H9 (cell line): Measurements from ENCODE around the gene NOTCH1. TPM values are rescaled to one million over a fixed set of nuclear protein-coding genes. Genes with fewer than 3 reads are reported as not detected.

Experiments used
- DNase-seq: peaks from one replicate; pipeline ENCODE4 v3.0.0-alpha.2; 2017
- H2AFZ ChIP-seq: one replicate; pipeline ENCODE4 v1.6.1; 2013; ENCODE audit warnings: mild to moderate bottlenecking, low read length, control low read depth, moderate library complexity
- H2AK5ac ChIP-seq: 2 replicates; pipeline ENCODE4 v1.6.1; 2013; ENCODE audit warnings: low read length, control low read depth, mixed read lengths; ENCODE audit not compliant: insufficient read length
- H2BK120ac ChIP-seq: one replicate; pipeline ENCODE4 v1.6.1; 2013; ENCODE audit warnings: low read depth, mild to moderate bottlenecking, low read length, control low read depth, inconsistent platforms; ENCODE audit not compliant: poor library complexity, severe bottlenecking
- H2BK12ac ChIP-seq: 2 replicates; pipeline ENCODE4 v1.6.1; 2013; ENCODE audit warnings: low read length, control low read depth, mixed read lengths, low read depth; ENCODE audit not compliant: insufficient read length
- H2BK15ac ChIP-seq: 2 replicates; pipeline ENCODE4 v1.6.1; 2013; ENCODE audit warnings: low read depth, low read length, control low read depth
- H2BK20ac ChIP-seq: one replicate; pipeline ENCODE4 v1.6.1; 2013; ENCODE audit warnings: low read depth, mild to moderate bottlenecking, low read length, control low read depth, inconsistent platforms; ENCODE audit not compliant: poor library complexity, severe bottlenecking
- H2BK5ac ChIP-seq: 2 replicates; pipeline ENCODE4 v1.6.1; 2013; ENCODE audit warnings: low read length, control low read depth, mixed read lengths; ENCODE audit not compliant: insufficient read length
- H3K14ac ChIP-seq: 2 replicates; pipeline ENCODE4 v1.6.1; 2013; ENCODE audit warnings: low read length, control low read depth; ENCODE audit not compliant: insufficient read depth
- H3K18ac ChIP-seq: 2 replicates; pipeline ENCODE4 v1.6.1; 2013; ENCODE audit warnings: low read depth, mild to moderate bottlenecking, mixed read lengths, low read length, control low read depth; ENCODE audit not compliant: insufficient read length
- H3K23ac ChIP-seq: 2 replicates; pipeline ENCODE4 v1.6.1; 2013; ENCODE audit warnings: low read length, control low read depth, mixed read lengths, low read depth; ENCODE audit not compliant: insufficient read length
- H3K23me2 ChIP-seq: 2 replicates; pipeline ENCODE4 v1.6.1; 2013; ENCODE audit warnings: low read depth, mild to moderate bottlenecking, mixed read lengths, low read length, control low read depth; ENCODE audit not compliant: insufficient read length, poor library complexity, severe bottlenecking
- H3K27ac ChIP-seq: 2 replicates; pipeline ENCODE4 v1.5.1; 2013; ENCODE audit warnings: low read length, control low read depth, mixed read lengths, low read depth; ENCODE audit not compliant: insufficient read length
- H3K27me3 ChIP-seq: 2 replicates; pipeline ENCODE4 v1.6.1; 2013; ENCODE audit warnings: low read length, control low read depth, inconsistent platforms; ENCODE audit not compliant: insufficient read depth
- H3K4ac ChIP-seq: 2 replicates; pipeline ENCODE4 v1.6.1; 2013; ENCODE audit warnings: low read depth, mild to moderate bottlenecking, control low read depth, inconsistent platforms, low read length, moderate library complexity
- H3K4me1 ChIP-seq: 2 replicates; pipeline ENCODE4 v1.6.1; 2013; ENCODE audit warnings: low read length, control low read depth, inconsistent platforms; ENCODE audit not compliant: insufficient read depth
- H3K4me2 ChIP-seq: 2 replicates; pipeline ENCODE4 v1.6.1; 2013; ENCODE audit warnings: low read length, control low read depth, mixed read lengths; ENCODE audit not compliant: insufficient read length, insufficient read depth
- H3K56ac ChIP-seq: 2 replicates; pipeline ENCODE4 v1.6.1; 2013; ENCODE audit warnings: low read depth, mild to moderate bottlenecking, mixed read lengths, low read length, control low read depth; ENCODE audit not compliant: insufficient read length
- H3K79me1 ChIP-seq: 2 replicates; pipeline ENCODE4 v1.6.1; 2013; ENCODE audit warnings: low read depth, mild to moderate bottlenecking, moderate library complexity, low read length, control low read depth, inconsistent platforms; ENCODE audit not compliant: insufficient read depth, poor library complexity, severe bottlenecking
- H3K79me2 ChIP-seq: 2 replicates; pipeline ENCODE4 v1.6.1; 2013; ENCODE audit warnings: low read length, control low read depth, inconsistent platforms; ENCODE audit not compliant: insufficient read depth
- H3K9ac ChIP-seq: 2 replicates; pipeline ENCODE4 v1.6.1; 2013; ENCODE audit warnings: low read length, control low read depth, mixed read lengths; ENCODE audit not compliant: insufficient read length; ENCODE audit errors: extremely low read depth
- H3K9me3 ChIP-seq: one replicate; pipeline ENCODE4 v1.6.1; 2013; ENCODE audit warnings: low read depth, low read length, inconsistent platforms; ENCODE audit not compliant: control insufficient read depth
- H3T11ph ChIP-seq: one replicate; pipeline ENCODE4 v1.6.1; 2013; ENCODE audit warnings: mild to moderate bottlenecking, low read length, control low read depth, inconsistent platforms
- H4K20me1 ChIP-seq: one replicate; pipeline ENCODE4 v1.6.1; 2013; ENCODE audit not compliant: control insufficient read depth, insufficient read length, insufficient read depth
- H4K5ac ChIP-seq: 2 replicates; pipeline ENCODE4 v1.6.1; 2013; ENCODE audit warnings: low read depth, mild to moderate bottlenecking, mixed read lengths, low read length, control low read depth; ENCODE audit not compliant: insufficient read length
- H4K8ac ChIP-seq: replicated peaks from 2 replicates; pipeline ENCODE4 v1.6.1; 2013; ENCODE audit warnings: low read length, control low read depth, mixed read lengths, low read depth; ENCODE audit not compliant: insufficient read length
- H4K91ac ChIP-seq: 2 replicates; pipeline ENCODE4 v1.6.1; 2013; ENCODE audit warnings: low read depth, mild to moderate bottlenecking, moderate library complexity, mixed read lengths, low read length, control low read depth; ENCODE audit not compliant: insufficient read length
- H3K27ac Mint-ChIP-seq, 3 experiments: 2 replicates in 2 of 3; 3 replicates in 1 of 3; pipeline ENCODE4 v1.8.0; 2020 to 2021; ENCODE audit warnings: mixed read lengths in 3 of 3, mild to moderate bottlenecking in 1 of 3, moderate library complexity in 1 of 3
- H3K27me3 Mint-ChIP-seq: 2 replicates; pipeline ENCODE4 v1.8.0; 2021; ENCODE audit warnings: low read depth, mild to moderate bottlenecking, moderate library complexity, mixed read lengths
- H3K36me3 Mint-ChIP-seq, 3 experiments: 2 replicates in 2 of 3; 3 replicates in 1 of 3; pipeline ENCODE4 v1.8.0; 2020 to 2021; ENCODE audit warnings: low read depth in 3 of 3, mixed read lengths in 3 of 3; ENCODE audit not compliant: insufficient read depth in 1 of 3
- H3K4me1 Mint-ChIP-seq, 2 experiments: 2 replicates each; pipeline ENCODE4 v1.8.0; 2020; ENCODE audit warnings: mixed read lengths in 2 of 2
- H3K4me3 Mint-ChIP-seq, 2 experiments: 2 replicates in 1 of 2; 3 replicates in 1 of 2; pipeline ENCODE4 v1.8.0; 2020 to 2021; ENCODE audit warnings: mild to moderate bottlenecking in 2 of 2, mixed read lengths in 2 of 2, moderate library complexity in 1 of 2
- H3K9me3 Mint-ChIP-seq, 2 experiments: 2 replicates in 1 of 2; 3 replicates in 1 of 2; pipeline ENCODE4 v1.8.0; 2020; ENCODE audit warnings: mild to moderate bottlenecking in 2 of 2, mixed read lengths in 2 of 2, moderate library complexity in 1 of 2
- WGBS: extraction: QIAGEN DNeasy Blood & Tissue Kit; methylation state at CpG from one replicate; pipeline ENCODE4 v1.1.7; 2013; ENCODE audit warnings: missing lambda C conversion rate, low lambda C conversion rate, mixed read lengths; ENCODE audit not compliant: insufficient read length; ENCODE audit errors: extremely low coverage; 5-methylcytosine and 5-hydroxymethylcytosine counted together
- total RNA-seq: library from RNA; stranded (reverse); gene quantifications from 2 replicates; pipeline ENCODE4 v1.2.1, GENCODE V29; 2021
- TF ChIP-seq, protein P1 (sequence below): fragments of 200-600 bp; sonication (generic); conservative IDR thresholded peaks from 3 replicates; pipeline ENCODE4 v1.8.0; 2021; ENCODE audit warnings: antibody characterized with exemption, mild to moderate bottlenecking

Gene NOTCH1
- total RNA-seq, 1 experiment from 2014 or later, result 71.6 TPM

DNA sequence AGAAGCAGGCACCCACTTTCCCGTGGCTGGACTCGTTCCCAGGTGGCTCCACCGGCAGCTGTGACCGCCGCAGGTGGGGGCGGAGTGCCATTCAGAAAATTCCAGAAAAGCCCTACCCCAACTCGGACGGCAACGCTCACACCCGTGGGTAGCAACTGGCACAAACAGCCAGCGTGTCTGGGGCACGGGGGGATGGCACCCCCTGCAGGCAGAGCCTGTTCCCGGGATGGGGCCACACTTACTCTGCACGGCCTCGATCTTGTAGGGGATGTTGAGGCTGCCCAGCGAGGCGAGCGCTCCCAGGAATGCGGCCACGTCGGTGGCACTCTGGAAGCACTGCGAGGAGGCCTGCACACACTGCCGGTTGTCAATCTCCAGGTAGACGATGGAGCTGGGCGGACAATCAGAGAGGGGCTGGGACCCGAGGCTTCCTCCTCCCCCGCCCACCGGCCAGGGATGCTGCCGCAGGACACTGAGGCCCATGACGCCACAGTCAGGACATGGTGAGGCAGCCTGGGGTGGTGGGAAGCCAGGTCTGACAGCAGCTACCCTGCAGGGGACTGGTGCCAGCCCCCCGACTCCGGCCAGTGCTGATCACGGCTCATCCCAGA lies 42.8 kb downstream of the NOTCH1 start:
- H2AK5ac ChIP-seq, result no peak overlapping the region
- WGBS, result no CpG with 5 or more reads among the region's 33 CpGs
- no peak overlapping the region for H3K14ac ChIP-seq
- no peak overlapping the region for H2BK120ac ChIP-seq
- no peak overlapping the region for H3K9ac ChIP-seq
- H2BK15ac ChIP-seq, result no peak overlapping the region
- H3K4me2 ChIP-seq, result no peak overlapping the region
- H3K27me3 Mint-ChIP-seq, result no peaks in the 10 kb centered on the region
- no peaks in the 10 kb centered on the region for H3K4me1 ChIP-seq
- H3K4me3 Mint-ChIP-seq, result no peak overlapping the region
- no peaks in the 10 kb centered on the region for H3K79me1 ChIP-seq
- H3K36me3 Mint-ChIP-seq, result peaks cover 12 to 70% (median 63%) of the 10 kb centered on the region in 3 experiments; a peak in 6 of 7 replicates
- no peaks in the 10 kb centered on the region for H3K23me2 ChIP-seq
- H3K4ac ChIP-seq, result no peak overlapping the region
- no peak overlapping the region for H2BK12ac ChIP-seq
- DNase-seq, result no peak
- no peak overlapping the region for H3K23ac ChIP-seq
- H4K5ac ChIP-seq, result no peak overlapping the region
- H3K27ac ChIP-seq, result no peak overlapping the region
- H3K56ac ChIP-seq, result no peak overlapping the region
- H2BK5ac ChIP-seq, result no peak overlapping the region
- H3K4me1 Mint-ChIP-seq, result no peaks in the 10 kb centered on the region
- H3K79me2 ChIP-seq, result no peaks in the 10 kb centered on the region
- no peaks in the 10 kb centered on the region for H3K9me3 ChIP-seq
- no peak overlapping the region for H3K27ac Mint-ChIP-seq
- H4K8ac ChIP-seq, result no peak overlapping the region
- no peak overlapping the region for H3K18ac ChIP-seq
- H2BK20ac ChIP-seq, result no peak overlapping the region
- H3K27me3 ChIP-seq, result no peaks in the 10 kb centered on the region
- H4K91ac ChIP-seq, result no peak overlapping the region
- H2AFZ ChIP-seq, result no peak overlapping the region
- H3K9me3 Mint-ChIP-seq, result no peaks in the 10 kb centered on the region
- no peak overlapping the region for H3T11ph ChIP-seq
- no peaks in the 10 kb centered on the region for H4K20me1 ChIP-seq
- TF ChIP-seq, protein P1, sequence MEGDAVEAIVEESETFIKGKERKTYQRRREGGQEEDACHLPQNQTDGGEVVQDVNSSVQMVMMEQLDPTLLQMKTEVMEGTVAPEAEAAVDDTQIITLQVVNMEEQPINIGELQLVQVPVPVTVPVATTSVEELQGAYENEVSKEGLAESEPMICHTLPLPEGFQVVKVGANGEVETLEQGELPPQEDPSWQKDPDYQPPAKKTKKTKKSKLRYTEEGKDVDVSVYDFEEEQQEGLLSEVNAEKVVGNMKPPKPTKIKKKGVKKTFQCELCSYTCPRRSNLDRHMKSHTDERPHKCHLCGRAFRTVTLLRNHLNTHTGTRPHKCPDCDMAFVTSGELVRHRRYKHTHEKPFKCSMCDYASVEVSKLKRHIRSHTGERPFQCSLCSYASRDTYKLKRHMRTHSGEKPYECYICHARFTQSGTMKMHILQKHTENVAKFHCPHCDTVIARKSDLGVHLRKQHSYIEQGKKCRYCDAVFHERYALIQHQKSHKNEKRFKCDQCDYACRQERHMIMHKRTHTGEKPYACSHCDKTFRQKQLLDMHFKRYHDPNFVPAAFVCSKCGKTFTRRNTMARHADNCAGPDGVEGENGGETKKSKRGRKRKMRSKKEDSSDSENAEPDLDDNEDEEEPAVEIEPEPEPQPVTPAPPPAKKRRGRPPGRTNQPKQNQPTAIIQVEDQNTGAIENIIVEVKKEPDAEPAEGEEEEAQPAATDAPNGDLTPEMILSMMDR, result 0 out of 3 replicates have a peak, but pooled peaks have one; percentile 28
